KMS-11 (cell line): ENCODE data around the gene CYP51A1.
A peak's percentile ranks its signal among the peaks of the same experiment; 100 is the strongest.
"Not testable (repeated sequence)": the region's sequence is repeated elsewhere in the genome, so short reads cannot be mapped to it uniquely, and the experiment has no call there.

Experiments
- H2AFZ ChIP-seq: fragments of 200-600 bp; sonication (generic); 2 replicates; pipeline ENCODE4 v1.6.1; 2016; ENCODE audit warnings: antibody characterized with exemption, mixed run types, low read depth
- H3K27ac ChIP-seq: fragments of 200-600 bp; sonication (generic); 2 replicates; pipeline ENCODE4 v1.6.1; 2016; ENCODE audit warnings: mild to moderate bottlenecking, mixed run types
- H3K27me3 ChIP-seq: fragments of 200-600 bp; sonication (generic); 2 replicates; pipeline ENCODE4 v1.6.1; 2017; ENCODE audit warnings: mild to moderate bottlenecking, low read depth, mixed run types, moderate library complexity; ENCODE audit not compliant: insufficient read depth
- H3K36me3 ChIP-seq: fragments of 200-600 bp; sonication (generic); 2 replicates; pipeline ENCODE4 v1.6.1; 2017; ENCODE audit warnings: mild to moderate bottlenecking, mixed run types; ENCODE audit not compliant: insufficient read depth
- H3K4me1 ChIP-seq: fragments of 200-600 bp; sonication (generic); 2 replicates; pipeline ENCODE4 v1.6.1; 2016; ENCODE audit warnings: mild to moderate bottlenecking, low read depth, mixed run types; ENCODE audit not compliant: poor library complexity, severe bottlenecking
- H3K4me2 ChIP-seq: fragments of 200-600 bp; sonication (generic); 2 replicates; pipeline ENCODE4 v1.7.0; 2016; ENCODE audit warnings: mild to moderate bottlenecking, mixed run types
- H3K4me3 ChIP-seq: fragments of 200-600 bp; sonication (generic); IDR thresholded peaks from 2 replicates; pipeline ENCODE4 v1.6.1; 2017; ENCODE audit warnings: low read depth, low read length, mixed read lengths; ENCODE audit not compliant: insufficient read depth
- H3K79me2 ChIP-seq: fragments of 200-600 bp; sonication (generic); 2 replicates; pipeline ENCODE4 v1.6.1; 2016; ENCODE audit warnings: low read depth, mixed run types; ENCODE audit not compliant: insufficient read depth
- H3K9ac ChIP-seq: fragments of 200-600 bp; sonication (generic); 2 replicates; pipeline ENCODE4 v1.6.1; 2016; ENCODE audit warnings: mild to moderate bottlenecking, mixed run types
- H4K20me1 ChIP-seq: fragments of 200-600 bp; sonication (generic); 2 replicates; pipeline ENCODE4 v1.6.1; 2016; ENCODE audit warnings: mild to moderate bottlenecking, mixed run types; ENCODE audit not compliant: insufficient read depth
- TF ChIP-seq, protein P1 (sequence below): fragments of 200-600 bp; sonication (generic); conservative IDR thresholded peaks from 2 replicates; pipeline ENCODE4 v1.6.1; 2017; ENCODE audit warnings: low read depth, mild to moderate bottlenecking, antibody characterized with exemption, low read length, moderate library complexity, mixed read lengths

The CYP51A1 gene

DNA sequence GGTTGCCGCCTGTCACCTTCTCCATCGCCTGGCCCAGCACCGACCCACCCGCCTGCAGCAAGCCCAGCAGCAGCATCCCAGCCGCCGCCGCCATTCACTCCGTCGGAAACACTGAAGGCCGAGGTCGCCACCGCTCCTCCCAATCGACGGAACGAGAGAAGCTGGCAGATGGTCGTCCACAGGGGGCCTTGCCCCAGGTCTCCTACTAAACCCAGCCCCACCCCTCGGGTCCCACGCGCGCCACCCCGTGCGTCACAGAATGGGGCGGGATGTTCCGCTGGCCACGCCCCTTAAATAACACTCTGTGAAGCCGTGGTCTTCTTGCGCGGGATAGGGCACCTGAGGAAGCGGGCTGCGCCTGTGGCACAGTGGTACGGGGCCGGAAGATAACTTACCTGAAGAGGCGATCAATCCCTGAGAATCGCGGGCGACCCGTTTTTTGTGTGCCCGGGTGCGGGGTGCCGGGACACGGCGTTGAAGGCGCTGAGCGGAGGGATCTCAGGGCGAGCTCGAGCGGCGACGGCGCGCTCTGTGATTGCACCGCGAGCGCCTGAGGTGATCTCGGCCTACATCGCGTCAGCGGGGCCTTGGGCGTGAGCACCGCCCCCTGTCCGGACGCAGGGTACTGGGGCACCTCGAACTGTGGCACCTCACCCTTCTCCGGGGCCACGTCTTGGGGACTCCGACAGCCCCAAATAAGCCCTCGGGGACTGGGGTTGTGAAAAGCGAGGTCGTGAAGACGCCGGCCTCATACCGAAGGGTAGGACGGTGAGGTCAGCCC lies at the start of gene CYP51A1:
Gene CYP51A1 (minus strand): TSS at position 207 of the 781 bp plus-strand sequence. CDS start 113 bp downstream, at position 94.
- Histone ChIP-seq H2AFZ (peak within 1 kb of the TSS; percentile 77), H3K27ac (peak within 1 kb of the TSS; percentile 87)

DNA sequence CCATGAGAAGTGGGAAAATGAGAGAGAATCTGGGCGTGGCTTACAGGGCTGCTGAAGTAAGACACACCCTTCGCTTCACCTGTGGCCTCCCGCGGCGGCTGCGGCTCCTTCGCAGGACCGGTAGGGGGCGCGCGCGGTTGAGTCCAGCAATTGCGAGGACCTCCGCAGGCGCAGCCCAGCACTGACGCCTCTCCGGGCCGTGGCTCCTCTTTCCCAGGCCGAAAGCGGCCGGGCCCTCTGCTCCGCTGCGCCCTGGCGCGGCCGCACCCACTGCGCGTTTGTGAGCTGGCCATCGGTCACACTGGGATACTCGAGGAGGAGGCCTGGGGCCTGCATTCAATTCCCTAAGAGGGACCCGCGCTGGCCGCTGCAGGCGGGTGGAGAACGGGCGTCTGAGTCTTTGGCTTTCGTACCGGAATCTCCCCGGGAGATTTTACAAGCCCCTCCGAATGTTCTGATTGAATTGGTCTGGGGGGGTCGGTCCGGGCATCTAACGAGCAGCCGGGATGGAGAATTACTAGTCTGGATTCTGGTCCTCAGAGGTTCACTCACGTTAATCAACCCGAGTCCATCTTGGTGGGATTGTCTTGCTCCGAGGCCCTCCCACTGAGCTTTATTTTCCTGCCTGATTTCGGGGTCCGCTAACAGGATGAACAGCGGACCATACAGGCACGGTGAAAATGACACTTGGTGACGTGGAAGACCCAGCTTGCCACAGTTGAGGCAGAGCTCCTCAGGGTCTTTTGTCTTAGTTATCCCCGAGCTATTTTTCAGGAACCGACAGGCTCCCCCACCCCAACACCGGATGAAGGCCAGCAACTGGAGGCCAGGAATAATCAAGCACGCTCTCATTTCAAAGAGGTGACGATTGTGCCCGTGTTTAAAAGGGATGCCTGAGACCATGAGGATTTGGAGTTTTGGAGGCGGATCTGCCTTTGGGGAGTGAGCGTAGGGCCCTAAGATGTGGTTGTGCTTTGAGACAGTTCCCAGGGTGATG lies 44.9 kb upstream of the CYP51A1 start, which contains the start of gene LRRD1:
Gene LRRD1 (minus strand): TSS at position 215 of the 997 bp plus-strand sequence. CDS start 13,940 bp downstream, outside the sequence.
- TF ChIP-seq, protein P1, sequence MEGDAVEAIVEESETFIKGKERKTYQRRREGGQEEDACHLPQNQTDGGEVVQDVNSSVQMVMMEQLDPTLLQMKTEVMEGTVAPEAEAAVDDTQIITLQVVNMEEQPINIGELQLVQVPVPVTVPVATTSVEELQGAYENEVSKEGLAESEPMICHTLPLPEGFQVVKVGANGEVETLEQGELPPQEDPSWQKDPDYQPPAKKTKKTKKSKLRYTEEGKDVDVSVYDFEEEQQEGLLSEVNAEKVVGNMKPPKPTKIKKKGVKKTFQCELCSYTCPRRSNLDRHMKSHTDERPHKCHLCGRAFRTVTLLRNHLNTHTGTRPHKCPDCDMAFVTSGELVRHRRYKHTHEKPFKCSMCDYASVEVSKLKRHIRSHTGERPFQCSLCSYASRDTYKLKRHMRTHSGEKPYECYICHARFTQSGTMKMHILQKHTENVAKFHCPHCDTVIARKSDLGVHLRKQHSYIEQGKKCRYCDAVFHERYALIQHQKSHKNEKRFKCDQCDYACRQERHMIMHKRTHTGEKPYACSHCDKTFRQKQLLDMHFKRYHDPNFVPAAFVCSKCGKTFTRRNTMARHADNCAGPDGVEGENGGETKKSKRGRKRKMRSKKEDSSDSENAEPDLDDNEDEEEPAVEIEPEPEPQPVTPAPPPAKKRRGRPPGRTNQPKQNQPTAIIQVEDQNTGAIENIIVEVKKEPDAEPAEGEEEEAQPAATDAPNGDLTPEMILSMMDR: peak; percentile 95
- Histone ChIP-seq H3K36me3 (no peaks in the 10 kb centered on the region), H3K79me2 (no peaks in the 10 kb centered on the region), H3K4me1 (peaks cover 5% of the 10 kb centered on the region), H3K4me3 (no peak within 1 kb of the TSS), H3K9ac (no peak within 1 kb of the TSS), H3K27ac (no peak within 1 kb of the TSS), H3K27me3 (no peaks in the 10 kb centered on the region), H4K20me1 (no peaks in the 10 kb centered on the region), H3K4me2 (peak within 1 kb of the TSS; percentile 75), H2AFZ (peak within 1 kb of the TSS; percentile 93)

More for the DNA sequence above, at the start of gene CYP51A1:
- TF ChIP-seq, protein P1: 0 out of 2 replicates have a peak, but pooled peaks have one; percentile 8
- H4K20me1 ChIP-seq: peaks cover 5% of the 10 kb centered on the region; the same call in 1 of the 2 replicates
- H3K27me3 ChIP-seq: no peaks in the 10 kb centered on the region
- H3K4me3 ChIP-seq: no peak within 1 kb of the TSS
- peak within 1 kb of the TSS; percentile 93 for H3K9ac ChIP-seq
- H3K4me1 ChIP-seq: peaks cover 24% of the 10 kb centered on the region
- H3K36me3 ChIP-seq: peaks cover 5% of the 10 kb centered on the region; the same call in 1 of the 2 replicates
- peak within 1 kb of the TSS; percentile 46 for H3K4me2 ChIP-seq
- peaks cover 36% of the 10 kb centered on the region for H3K79me2 ChIP-seq

DNA sequence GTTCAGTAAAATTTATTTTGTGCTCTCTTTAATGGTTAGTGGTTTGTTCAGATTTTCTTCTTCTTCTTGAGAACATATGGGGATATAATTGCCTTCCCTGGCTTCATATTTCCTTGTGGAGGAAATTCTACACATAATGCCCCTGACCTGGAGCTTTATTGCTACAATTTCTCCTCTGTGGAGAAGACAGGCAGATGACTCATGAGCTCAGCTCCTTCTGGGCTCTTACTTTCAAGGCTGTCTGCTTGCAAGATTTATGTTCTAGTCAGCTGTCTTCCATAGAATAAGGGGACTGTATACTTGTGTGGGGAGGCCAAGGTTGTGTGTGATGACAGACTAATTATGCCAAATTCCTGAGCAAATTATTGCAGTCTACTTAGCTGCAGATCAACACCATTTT lies 43.1 kb upstream of the CYP51A1 start:
- peaks cover 5% of the 10 kb centered on the region for H3K4me1 ChIP-seq
- TF ChIP-seq, protein P1: no peak
- no peak overlapping the region for H3K9ac ChIP-seq
- H3K4me2 ChIP-seq: no peak overlapping the region
- H3K36me3 ChIP-seq: no peaks in the 10 kb centered on the region
- H4K20me1 ChIP-seq: no peaks in the 10 kb centered on the region
- H3K27me3 ChIP-seq: no peaks in the 10 kb centered on the region
- no peak overlapping the region for H3K4me3 ChIP-seq
- H3K27ac ChIP-seq: no peak overlapping the region
- no peaks in the 10 kb centered on the region for H3K79me2 ChIP-seq
- H2AFZ ChIP-seq: no peak overlapping the region

DNA sequence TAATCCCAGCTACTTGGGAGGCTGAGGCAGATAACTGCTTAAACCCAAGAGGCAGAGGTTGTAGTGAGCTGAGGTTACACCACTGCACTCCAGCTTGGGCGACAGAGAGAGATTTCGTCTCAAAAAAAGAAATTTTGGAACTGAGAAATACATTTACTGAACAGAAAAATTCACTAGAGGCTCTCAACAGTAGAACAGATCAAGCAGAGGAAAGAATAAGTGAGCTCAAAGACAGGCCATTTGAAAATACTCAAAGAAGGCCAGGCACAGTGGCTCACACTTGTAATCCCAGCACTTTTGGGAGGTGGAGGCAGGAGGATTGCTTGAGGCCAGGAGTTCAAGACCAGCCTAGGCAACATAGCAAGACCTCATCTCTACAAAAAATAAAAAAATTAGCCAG lies 35.3 kb upstream of the CYP51A1 start:
- not testable (repeated sequence) for H4K20me1 ChIP-seq, H3K79me2 ChIP-seq, H3K4me3 ChIP-seq, H3K9ac ChIP-seq, H3K27me3 ChIP-seq, H3K4me1 ChIP-seq, H3K4me2 ChIP-seq, H3K36me3 ChIP-seq, H2AFZ ChIP-seq, H3K27ac ChIP-seq
